Peyer's patch (tissue), 4 donors: ENCODE measurements around the gene TRIM75. TPM values are rescaled to one million over a fixed set of nuclear protein-coding genes. Genes with fewer than 3 reads are reported as not detected.
"Not testable (repeated sequence)": the region's sequence is repeated elsewhere in the genome, so short reads cannot be mapped to it uniquely, and the experiment has no call there.

Experiments
- DNase-seq, 3 donors: peaks; one replicate each; pipeline ENCODE4 v3.0.0-alpha.2; 2017 to 2019
- H3K27ac ChIP-seq, 4 donors: fragments of 200-600 bp; sonication (generic); one replicate each; pipeline ENCODE4 v1.5.1; 2016 to 2019
- H3K27me3 ChIP-seq, 2 donors: fragments of 200-600 bp; sonication (generic); one replicate each; pipeline ENCODE4 v1.5.1; 2019
- H3K36me3 ChIP-seq, 3 donors: fragments of 200-600 bp; sonication (generic); one replicate each; pipeline ENCODE4 v1.5.1; 2016 to 2019
- H3K4me1 ChIP-seq, 4 donors: fragments of 200-600 bp; sonication (generic); one replicate each; pipeline ENCODE4 v1.5.1; 2016 to 2019
- H3K4me3 ChIP-seq, 4 donors: fragments of 200-600 bp; sonication (generic); 1 replicate in 3 of 4; 2 replicates in 1 of 4; pipeline ENCODE4 v1.5.1; 2016 to 2019; ENCODE audit warnings: mild to moderate bottlenecking in 1 of 4
- H3K9me3 ChIP-seq, 4 donors: fragments of 200-600 bp; sonication (generic); one replicate each; pipeline ENCODE4 v1.5.1; 2016 to 2019; ENCODE audit warnings: mild to moderate bottlenecking in 1 of 4
- POLR2A ChIP-seq, 2 donors: fragments of 450-650 bp; IDR thresholded peaks; one replicate each; pipeline ENCODE4 v1.5.1; 2017; ENCODE audit warnings: antibody characterized with exemption in 2 of 2, mild to moderate bottlenecking in 2 of 2, moderate library complexity in 2 of 2
- total RNA-seq, 4 donors: library from RNA; depleted of rRNA; stranded (reverse); fragments of >200 nt; gene quantifications; one replicate each; pipeline ENCODE4 v1.1.0, GENCODE V29; 2016
- TF ChIP-seq, protein P1 (sequence below), 6 experiments: fragments of 450-650 bp in 4 of 6; fragments of 200-600 bp in 2 of 6; sonication (generic) in 1 of 6; IDR thresholded peaks; one replicate each; pipeline ENCODE4 v1.5.1; 2017 to 2019; ENCODE audit warnings: antibody characterized with exemption in 6 of 6, mild to moderate bottlenecking in 3 of 6, moderate library complexity in 1 of 6

TRIM75 gene
- total RNA-seq, 4 donors from 2014 or later: not detected

DNA sequence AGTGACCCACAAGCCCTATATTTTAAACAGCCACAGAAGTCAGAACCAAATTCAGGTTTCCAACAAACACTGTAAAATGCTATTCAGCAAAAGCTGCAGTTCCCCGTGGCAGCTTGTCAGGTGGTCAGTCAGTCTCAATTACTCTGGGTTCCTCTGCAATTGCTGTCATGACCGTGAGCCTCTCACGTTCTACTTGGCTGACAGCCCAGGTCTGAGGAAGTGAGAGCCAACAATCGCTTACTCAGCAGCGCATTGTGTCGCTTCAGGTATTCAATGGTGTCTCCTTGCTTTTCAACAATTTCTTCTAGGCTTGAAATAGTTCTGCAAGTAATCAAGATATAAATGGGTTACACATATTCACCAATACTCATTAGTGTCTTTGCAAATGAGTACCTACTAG is 25.8 kb downstream of the TRIM75 start:
- no peak for TF ChIP-seq POLR2A (IDR thresholded peaks at IDR 0.05)
- TF ChIP-seq, protein P1, sequence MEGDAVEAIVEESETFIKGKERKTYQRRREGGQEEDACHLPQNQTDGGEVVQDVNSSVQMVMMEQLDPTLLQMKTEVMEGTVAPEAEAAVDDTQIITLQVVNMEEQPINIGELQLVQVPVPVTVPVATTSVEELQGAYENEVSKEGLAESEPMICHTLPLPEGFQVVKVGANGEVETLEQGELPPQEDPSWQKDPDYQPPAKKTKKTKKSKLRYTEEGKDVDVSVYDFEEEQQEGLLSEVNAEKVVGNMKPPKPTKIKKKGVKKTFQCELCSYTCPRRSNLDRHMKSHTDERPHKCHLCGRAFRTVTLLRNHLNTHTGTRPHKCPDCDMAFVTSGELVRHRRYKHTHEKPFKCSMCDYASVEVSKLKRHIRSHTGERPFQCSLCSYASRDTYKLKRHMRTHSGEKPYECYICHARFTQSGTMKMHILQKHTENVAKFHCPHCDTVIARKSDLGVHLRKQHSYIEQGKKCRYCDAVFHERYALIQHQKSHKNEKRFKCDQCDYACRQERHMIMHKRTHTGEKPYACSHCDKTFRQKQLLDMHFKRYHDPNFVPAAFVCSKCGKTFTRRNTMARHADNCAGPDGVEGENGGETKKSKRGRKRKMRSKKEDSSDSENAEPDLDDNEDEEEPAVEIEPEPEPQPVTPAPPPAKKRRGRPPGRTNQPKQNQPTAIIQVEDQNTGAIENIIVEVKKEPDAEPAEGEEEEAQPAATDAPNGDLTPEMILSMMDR (IDR thresholded peaks at IDR 0.05): no peak
- peak in 2 of 3 donors; percentile 50 to 78 for DNase-seq
- Histone ChIP-seq H3K9me3 (no peaks in the 10 kb centered on the region), H3K36me3 (peaks cover 0 to 17% (median 0%) of the 10 kb centered on the region in 3 donors), H3K4me1 (no peaks in the 10 kb centered on the region), H3K27me3 (no peaks in the 10 kb centered on the region), H3K4me3 (no peak overlapping the region), H3K27ac (no peak overlapping the region)

DNA sequence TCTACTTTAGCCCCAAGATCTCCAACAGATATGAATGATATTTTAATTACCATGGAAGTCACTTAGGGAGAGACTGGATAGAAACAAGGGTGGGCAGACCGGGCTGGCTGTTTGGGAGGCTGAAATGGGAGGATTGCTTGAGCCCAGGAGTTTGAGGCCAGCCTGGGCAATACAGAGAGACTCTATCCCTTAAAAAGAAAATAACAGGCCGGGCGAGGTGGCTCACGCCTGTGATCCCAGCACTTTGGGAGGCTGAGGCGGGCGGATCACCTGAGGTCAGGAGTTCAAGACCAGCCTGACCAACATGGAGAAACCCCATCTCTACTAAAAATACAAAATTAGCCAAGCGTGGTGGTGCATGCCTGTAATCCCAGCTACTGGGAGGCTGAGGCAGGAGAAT is 31.1 kb downstream of the TRIM75 start:
- not testable (repeated sequence) for H3K4me3 ChIP-seq, H3K9me3 ChIP-seq, DNase-seq, H3K27me3 ChIP-seq, H3K27ac ChIP-seq, H3K4me1 ChIP-seq
- H3K36me3 ChIP-seq: peaks cover 0 to 48% (median 0%) of the 10 kb centered on the region in 3 donors

DNA sequence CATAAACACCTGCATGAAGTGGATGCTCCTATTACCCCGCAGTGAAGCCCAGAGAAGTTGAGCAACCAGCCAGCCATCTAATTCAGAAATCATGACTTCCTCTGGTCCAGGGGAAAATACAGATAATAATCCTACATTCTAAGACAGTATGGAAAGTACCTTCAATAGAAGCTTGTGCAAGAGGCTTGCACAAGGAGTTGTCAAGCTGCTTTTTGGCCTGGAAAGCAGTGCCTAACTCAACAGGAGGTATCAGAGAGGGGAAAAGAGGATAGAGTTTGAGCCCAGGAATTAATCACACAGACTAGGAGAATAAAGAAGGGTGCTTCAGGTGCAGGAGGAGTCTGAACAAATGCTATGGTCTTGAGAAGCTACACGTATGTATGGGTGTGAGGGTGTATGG is 32.3 kb downstream of the TRIM75 start:
- Histone ChIP-seq H3K36me3 (peaks cover 0 to 48% (median 0%) of the 10 kb centered on the region in 3 donors), H3K27me3 (no peaks in the 10 kb centered on the region), H3K9me3 (no peaks in the 10 kb centered on the region), H3K4me1 (no peaks in the 10 kb centered on the region), H3K27ac (no peak overlapping the region), H3K4me3 (no peak overlapping the region)
- TF ChIP-seq, protein P1 (IDR thresholded peaks at IDR 0.05): no peak
- TF ChIP-seq POLR2A (IDR thresholded peaks at IDR 0.05): no peak
- DNase-seq: no peak

DNA sequence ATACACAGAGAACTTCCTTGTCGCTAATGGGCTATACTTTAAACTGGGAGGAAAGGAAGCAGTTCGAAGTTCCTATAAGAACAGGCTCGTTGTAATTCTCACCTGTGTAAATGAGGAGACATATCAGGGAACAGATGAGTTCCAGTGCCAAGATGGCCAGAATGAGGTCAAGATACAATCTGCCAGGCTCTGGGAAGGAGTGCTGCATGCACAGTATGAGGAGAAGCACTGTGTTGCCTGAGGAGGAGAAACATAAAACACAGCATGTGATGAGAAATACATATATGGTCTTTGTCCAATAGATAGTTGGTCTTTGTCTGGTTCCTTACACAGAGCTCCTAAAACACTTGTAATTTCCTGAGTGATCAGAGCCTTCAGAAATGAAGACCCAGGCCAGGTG is 34.7 kb downstream of the TRIM75 start:
- no peak for DNase-seq
- no peaks in the 10 kb centered on the region for H3K9me3 ChIP-seq
- H3K4me3 ChIP-seq: no peak overlapping the region
- no peak overlapping the region for H3K27ac ChIP-seq
- H3K4me1 ChIP-seq: no peaks in the 10 kb centered on the region
- TF ChIP-seq POLR2A (IDR thresholded peaks at IDR 0.05): no peak
- TF ChIP-seq, protein P1 (IDR thresholded peaks at IDR 0.05): no peak
- H3K36me3 ChIP-seq: peaks cover 0 to 48% (median 0%) of the 10 kb centered on the region in 3 donors
- H3K27me3 ChIP-seq: no peaks in the 10 kb centered on the region

DNA sequence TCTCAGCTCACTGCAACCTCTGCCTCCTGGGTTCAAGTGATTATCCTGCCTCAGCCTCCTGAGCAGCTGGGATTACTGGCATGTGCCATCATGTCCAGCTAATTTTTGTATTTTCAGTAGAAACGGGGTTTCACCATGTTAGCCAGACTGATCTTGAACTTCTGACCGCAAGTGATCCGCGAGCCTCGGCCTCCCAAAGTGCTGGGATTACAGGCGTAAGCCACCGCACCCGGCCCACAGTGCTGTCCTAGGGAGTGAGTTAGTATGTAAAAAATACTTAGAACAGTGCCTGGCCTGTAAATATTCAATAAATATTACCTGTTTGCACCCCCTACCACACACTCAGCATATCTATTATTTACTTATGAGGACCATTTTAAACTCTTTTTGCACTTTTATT is 38.5 kb downstream of the TRIM75 start:
- not testable (repeated sequence) for H3K4me1 ChIP-seq, H3K27me3 ChIP-seq, H3K4me3 ChIP-seq, DNase-seq, H3K27ac ChIP-seq, H3K9me3 ChIP-seq
- H3K36me3 ChIP-seq: peaks cover 0 to 28% (median 0%) of the 10 kb centered on the region in 3 donors

DNA sequence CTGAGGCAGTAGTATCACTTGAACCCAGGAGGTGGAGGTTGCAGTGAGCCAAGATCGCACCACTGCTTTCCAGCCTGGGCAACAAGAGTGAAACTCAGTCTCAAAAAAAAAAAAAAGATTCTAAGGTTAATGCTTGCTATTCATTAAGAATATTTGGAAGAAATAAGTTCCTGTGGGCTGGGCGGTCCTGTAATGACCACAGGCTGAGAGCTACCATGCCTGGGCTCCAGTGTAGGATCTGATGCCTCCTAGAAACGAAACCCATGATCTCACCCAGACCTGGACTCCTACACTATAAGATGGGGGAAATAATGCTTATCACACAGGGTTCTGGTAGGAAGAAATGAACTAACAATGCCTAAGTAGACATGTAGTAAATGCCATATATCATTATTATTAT is 41.2 kb downstream of the TRIM75 start:
- Histone ChIP-seq H3K4me3 (no peak overlapping the region), H3K27me3 (no peaks in the 10 kb centered on the region), H3K27ac (no peak overlapping the region), H3K36me3 (peaks cover 0 to 33% (median 0%) of the 10 kb centered on the region in 3 donors), H3K4me1 (no peaks in the 10 kb centered on the region), H3K9me3 (no peaks in the 10 kb centered on the region)
- DNase-seq: no peak
- TF ChIP-seq, protein P1 (IDR thresholded peaks at IDR 0.05): no peak

DNA sequence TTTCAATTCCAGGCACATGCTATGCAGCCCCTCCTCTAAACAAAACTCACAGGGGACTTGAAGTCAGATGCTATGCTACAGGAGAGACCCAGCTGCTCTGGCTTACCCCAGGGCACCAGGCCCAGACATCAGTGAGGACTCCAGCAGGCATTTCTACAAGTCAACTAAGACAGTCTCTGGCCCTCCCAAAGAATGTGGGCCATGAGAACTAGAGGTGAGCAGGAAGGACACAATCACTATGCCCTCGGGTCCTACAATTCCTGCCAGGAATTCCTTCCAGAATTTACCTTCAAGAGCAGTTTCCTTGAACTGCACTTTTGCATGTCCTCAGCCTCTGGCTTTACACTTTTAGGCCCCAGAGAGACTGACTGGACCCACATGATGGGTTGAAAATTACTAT is 41.6 kb downstream of the TRIM75 start:
- Histone ChIP-seq H3K27me3 (no peaks in the 10 kb centered on the region), H3K4me1 (no peaks in the 10 kb centered on the region), H3K27ac (no peak overlapping the region), H3K36me3 (peaks cover 0 to 36% (median 0%) of the 10 kb centered on the region in 3 donors), H3K9me3 (no peaks in the 10 kb centered on the region), H3K4me3 (no peak overlapping the region)
- no peak for DNase-seq
- no peak for TF ChIP-seq POLR2A (IDR thresholded peaks at IDR 0.05)
- TF ChIP-seq, protein P1 (IDR thresholded peaks at IDR 0.05): no peak
